ENCODE measurements around the gene ACE2.

The ACE2 gene

DNA sequence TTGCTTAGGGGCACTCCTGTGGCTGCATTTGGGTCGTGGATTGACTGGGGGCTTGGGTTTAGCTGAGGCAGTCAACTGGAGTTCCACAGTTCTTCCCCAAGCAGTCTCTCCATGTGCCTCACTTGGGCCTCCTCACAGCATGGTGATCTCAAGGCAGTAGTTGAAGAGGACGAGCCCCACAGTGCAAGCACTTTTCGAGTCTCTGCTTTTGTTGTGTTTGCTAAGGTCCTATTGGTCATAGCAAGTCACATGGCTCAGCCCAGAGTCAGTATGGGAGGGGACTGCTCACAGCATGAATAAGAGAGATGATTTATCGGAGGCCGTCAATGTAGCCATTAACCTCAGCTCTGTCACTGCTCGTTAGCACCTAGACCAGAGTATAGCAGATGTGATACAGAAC lies 70.4 kb downstream of the ACE2 start:
- H3K4me2 ChIP-seq (ENCODE audit: low read depth, low read length) = no peak overlapping the region
- no peak overlapping the region for H3K4me3 ChIP-seq (ENCODE audit: low read length)
- H3K27ac ChIP-seq (ENCODE audit: low read length) = no peak overlapping the region
- no peaks in the 10 kb centered on the region for H3K9me2 ChIP-seq (replicated peaks; ENCODE audit: insufficient read depth, low read length)
- no peaks in the 10 kb centered on the region for H3K36me3 ChIP-seq (replicated peaks; ENCODE audit: insufficient read depth, low read length)
- H2AFZ ChIP-seq (ENCODE audit: low read length) = no peak overlapping the region
- TF ChIP-seq EZH2 (optimal IDR thresholded peaks at IDR 0.05; ENCODE audit: low read depth, low read length) (no peak), EZH2phosphoT487 (IDR thresholded peaks at IDR 0.05; ENCODE audit: low read length) (no peak)
- H3K9ac ChIP-seq (ENCODE audit: low read length) = no peak overlapping the region
- H3K79me2 ChIP-seq (ENCODE audit: low read length) = no peaks in the 10 kb centered on the region
- H3F3A ChIP-seq (ENCODE audit: insufficient read depth, low read length) = no peaks in the 10 kb centered on the region
- no peak for DNase-seq
- no peaks in the 10 kb centered on the region for H3K9me3 ChIP-seq (replicated peaks; ENCODE audit: insufficient read depth, low read length)
- H4K20me1 ChIP-seq (ENCODE audit: insufficient read depth, low read length) = no peaks in the 10 kb centered on the region
- H3K27me3 ChIP-seq (replicated peaks; ENCODE audit: insufficient read depth, low read length) = no peaks in the 10 kb centered on the region
- no peaks in the 10 kb centered on the region for H3K4me1 ChIP-seq (ENCODE audit: low read length)

- Histone ChIP-seq H2AFZ (ENCODE audit: low read length) (no peak overlapping the region), H3K4me1 (ENCODE audit: low read length) (no peaks in the 10 kb centered on the region), H3K27me3 (replicated peaks; ENCODE audit: insufficient read depth, low read length) (no peaks in the 10 kb centered on the region), H3K4me3 (ENCODE audit: low read length) (no peak overlapping the region), H3K36me3 (replicated peaks; ENCODE audit: insufficient read depth, low read length) (no peaks in the 10 kb centered on the region), H3K9ac (ENCODE audit: low read length) (no peak overlapping the region), H3K9me2 (replicated peaks; ENCODE audit: insufficient read depth, low read length) (no peaks in the 10 kb centered on the region), H3K79me2 (ENCODE audit: low read length) (no peaks in the 10 kb centered on the region), H3K27ac (ENCODE audit: low read length) (no peak overlapping the region), H4K20me1 (ENCODE audit: insufficient read depth, low read length) (no peaks in the 10 kb centered on the region), H3K9me3 (replicated peaks; ENCODE audit: insufficient read depth, low read length) (no peaks in the 10 kb centered on the region), H3K4me2 (ENCODE audit: low read depth, low read length) (no peak overlapping the region), H3F3A (ENCODE audit: insufficient read depth, low read length) (no peaks in the 10 kb centered on the region)
- no peak for DNase-seq
- TF ChIP-seq, protein P1, sequence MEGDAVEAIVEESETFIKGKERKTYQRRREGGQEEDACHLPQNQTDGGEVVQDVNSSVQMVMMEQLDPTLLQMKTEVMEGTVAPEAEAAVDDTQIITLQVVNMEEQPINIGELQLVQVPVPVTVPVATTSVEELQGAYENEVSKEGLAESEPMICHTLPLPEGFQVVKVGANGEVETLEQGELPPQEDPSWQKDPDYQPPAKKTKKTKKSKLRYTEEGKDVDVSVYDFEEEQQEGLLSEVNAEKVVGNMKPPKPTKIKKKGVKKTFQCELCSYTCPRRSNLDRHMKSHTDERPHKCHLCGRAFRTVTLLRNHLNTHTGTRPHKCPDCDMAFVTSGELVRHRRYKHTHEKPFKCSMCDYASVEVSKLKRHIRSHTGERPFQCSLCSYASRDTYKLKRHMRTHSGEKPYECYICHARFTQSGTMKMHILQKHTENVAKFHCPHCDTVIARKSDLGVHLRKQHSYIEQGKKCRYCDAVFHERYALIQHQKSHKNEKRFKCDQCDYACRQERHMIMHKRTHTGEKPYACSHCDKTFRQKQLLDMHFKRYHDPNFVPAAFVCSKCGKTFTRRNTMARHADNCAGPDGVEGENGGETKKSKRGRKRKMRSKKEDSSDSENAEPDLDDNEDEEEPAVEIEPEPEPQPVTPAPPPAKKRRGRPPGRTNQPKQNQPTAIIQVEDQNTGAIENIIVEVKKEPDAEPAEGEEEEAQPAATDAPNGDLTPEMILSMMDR (IDR thresholded peaks at IDR 0.05; ENCODE audit: low read length) = no peak
- TF ChIP-seq EZH2 (optimal IDR thresholded peaks at IDR 0.05; ENCODE audit: low read depth, low read length) = no peak
- no peak for TF ChIP-seq EZH2phosphoT487 (IDR thresholded peaks at IDR 0.05; ENCODE audit: low read length)
Observed at GRCh38 chrX:15529165-15529564, 71.6 kb downstream of the ACE2 start.

GRCh38 chrX:15525664-15526416 lies 74.9 kb downstream of the ACE2 start:
- TF ChIP-seq, protein P1 (IDR thresholded peaks at IDR 0.05; ENCODE audit: low read length) = no peak
- no peak for TF ChIP-seq EZH2 (optimal IDR thresholded peaks at IDR 0.05; ENCODE audit: low read depth, low read length)
- TF ChIP-seq EZH2phosphoT487 (IDR thresholded peaks at IDR 0.05; ENCODE audit: low read length) = no peak
- no peak overlapping the region for H2AFZ ChIP-seq (ENCODE audit: low read length)
- no peaks in the 10 kb centered on the region for H3K4me1 ChIP-seq (ENCODE audit: low read length)

GRCh38 chrX:15524417-15524816 lies 76.3 kb downstream of the ACE2 start:
- no peaks in the 10 kb centered on the region for H3K4me1 ChIP-seq (ENCODE audit: low read length)
- DNase-seq = no peak
- no peaks in the 10 kb centered on the region for H3F3A ChIP-seq (ENCODE audit: insufficient read depth, low read length)
- no peak overlapping the region for H3K4me3 ChIP-seq (ENCODE audit: low read length)
- no peak overlapping the region for H2AFZ ChIP-seq (ENCODE audit: low read length)
- TF ChIP-seq, protein P1 (IDR thresholded peaks at IDR 0.05; ENCODE audit: low read length) = no peak
- no peak for TF ChIP-seq EZH2 (optimal IDR thresholded peaks at IDR 0.05; ENCODE audit: low read depth, low read length)
- no peak for TF ChIP-seq EZH2phosphoT487 (IDR thresholded peaks at IDR 0.05; ENCODE audit: low read length)
- no peak overlapping the region for H3K4me2 ChIP-seq (ENCODE audit: low read depth, low read length)
- no peaks in the 10 kb centered on the region for H3K9me2 ChIP-seq (replicated peaks; ENCODE audit: insufficient read depth, low read length)
- H3K36me3 ChIP-seq (replicated peaks; ENCODE audit: insufficient read depth, low read length) = no peaks in the 10 kb centered on the region
- no peaks in the 10 kb centered on the region for H4K20me1 ChIP-seq (ENCODE audit: insufficient read depth, low read length)
- H3K79me2 ChIP-seq (ENCODE audit: low read length) = no peaks in the 10 kb centered on the region
- no peak overlapping the region for H3K27ac ChIP-seq (ENCODE audit: low read length)
- no peaks in the 10 kb centered on the region for H3K9me3 ChIP-seq (replicated peaks; ENCODE audit: insufficient read depth, low read length)
- H3K9ac ChIP-seq (ENCODE audit: low read length) = no peak overlapping the region
- no peaks in the 10 kb centered on the region for H3K27me3 ChIP-seq (replicated peaks; ENCODE audit: insufficient read depth, low read length)

More at GRCh38 chrX:15525664-15526416, 74.9 kb downstream of the ACE2 start:
- Histone ChIP-seq H3K9me3 (replicated peaks; ENCODE audit: insufficient read depth, low read length) (no peaks in the 10 kb centered on the region), H3K4me3 (ENCODE audit: low read length) (no peak overlapping the region), H3K9me2 (replicated peaks; ENCODE audit: insufficient read depth, low read length) (no peaks in the 10 kb centered on the region), H3K4me2 (ENCODE audit: low read depth, low read length) (no peak overlapping the region), H3K27ac (ENCODE audit: low read length) (no peak overlapping the region), H3K79me2 (ENCODE audit: low read length) (no peaks in the 10 kb centered on the region), H3K27me3 (replicated peaks; ENCODE audit: insufficient read depth, low read length) (no peaks in the 10 kb centered on the region), H3F3A (ENCODE audit: insufficient read depth, low read length) (no peaks in the 10 kb centered on the region), H3K9ac (ENCODE audit: low read length) (no peak overlapping the region), H4K20me1 (ENCODE audit: insufficient read depth, low read length) (no peaks in the 10 kb centered on the region), H3K36me3 (replicated peaks; ENCODE audit: insufficient read depth, low read length) (no peaks in the 10 kb centered on the region)
- DNase-seq = no peak

Measured in MM.1S (cell line).